ENCODE measurements around the gene BPIFA1. TPM values are rescaled to one million over a fixed set of nuclear protein-coding genes. Genes with fewer than 3 reads are reported as not detected.

Gene BPIFA1
- total RNA-seq, 1 donor from 2014 or later, result not detected

DNA sequence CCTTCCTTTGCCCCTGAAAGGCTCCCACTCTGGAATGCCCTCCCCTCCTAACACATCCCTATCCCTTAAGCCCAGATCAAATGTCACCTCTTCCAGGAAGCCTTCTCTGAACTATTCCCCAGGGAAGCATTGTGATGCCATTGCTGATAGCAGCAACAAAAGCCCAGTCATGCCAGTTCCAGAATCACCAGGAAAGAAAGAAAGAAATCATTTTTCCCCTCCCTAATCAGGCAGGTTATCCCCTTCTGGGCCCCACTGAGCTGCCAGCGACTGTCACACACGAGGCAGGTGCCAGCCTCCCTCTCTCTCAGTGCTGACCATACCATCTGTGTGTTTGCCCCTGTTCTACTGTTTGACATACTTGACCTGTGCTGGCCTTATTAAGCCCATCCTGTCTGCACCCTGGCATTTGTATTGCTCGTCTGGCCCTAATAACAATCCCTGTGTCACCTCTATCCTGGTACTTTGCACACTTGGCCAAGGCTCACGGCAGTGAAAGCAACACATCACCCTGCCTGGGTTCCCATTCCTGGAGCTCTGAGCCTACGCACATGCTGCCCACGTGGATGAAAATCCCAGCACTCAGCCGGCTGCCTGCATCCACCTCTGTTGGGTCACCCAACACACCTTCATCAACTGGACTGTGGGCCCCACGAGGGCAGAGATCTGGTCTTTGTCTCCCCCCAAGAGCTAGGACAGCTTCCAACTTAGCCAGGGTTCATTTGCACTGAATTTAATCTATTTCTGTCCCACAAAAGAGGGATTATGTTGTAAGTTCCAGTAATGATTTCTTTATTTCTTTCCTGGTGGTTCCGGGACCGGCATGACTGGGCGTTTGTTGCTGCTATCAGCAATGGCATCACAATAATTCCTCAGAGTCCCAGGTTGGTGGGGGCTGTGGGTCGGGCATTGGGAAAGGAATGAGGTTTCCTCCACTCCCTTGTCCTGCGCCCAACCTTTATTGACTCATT is 42.0 kb downstream of the BPIFA1 start:
- peak; percentile 13 for ATAC-seq
- no peak for DNase-seq (ENCODE audit: low spot score)

DNA sequence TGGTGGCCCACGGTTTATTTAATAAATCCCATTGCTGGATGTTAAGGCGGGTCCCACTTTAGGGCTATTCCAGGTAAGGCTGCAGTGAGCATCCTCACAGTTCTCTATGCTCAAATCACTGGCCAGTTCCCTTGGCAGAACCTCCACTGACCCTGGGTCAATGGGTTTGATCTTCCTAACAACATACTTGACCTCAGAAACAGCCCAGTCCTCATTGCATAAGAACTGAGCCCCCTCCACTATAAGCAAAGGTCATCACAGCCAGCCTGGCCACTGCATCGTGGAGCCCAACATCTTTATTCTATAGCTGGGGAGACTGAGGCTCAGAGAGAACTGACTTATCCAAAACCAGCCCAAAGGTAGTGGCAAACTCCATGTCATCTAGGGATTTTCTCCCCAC is 42.9 kb downstream of the BPIFA1 start:
- ATAC-seq, result no peak
- DNase-seq (ENCODE audit: low spot score), result no peak

DNA sequence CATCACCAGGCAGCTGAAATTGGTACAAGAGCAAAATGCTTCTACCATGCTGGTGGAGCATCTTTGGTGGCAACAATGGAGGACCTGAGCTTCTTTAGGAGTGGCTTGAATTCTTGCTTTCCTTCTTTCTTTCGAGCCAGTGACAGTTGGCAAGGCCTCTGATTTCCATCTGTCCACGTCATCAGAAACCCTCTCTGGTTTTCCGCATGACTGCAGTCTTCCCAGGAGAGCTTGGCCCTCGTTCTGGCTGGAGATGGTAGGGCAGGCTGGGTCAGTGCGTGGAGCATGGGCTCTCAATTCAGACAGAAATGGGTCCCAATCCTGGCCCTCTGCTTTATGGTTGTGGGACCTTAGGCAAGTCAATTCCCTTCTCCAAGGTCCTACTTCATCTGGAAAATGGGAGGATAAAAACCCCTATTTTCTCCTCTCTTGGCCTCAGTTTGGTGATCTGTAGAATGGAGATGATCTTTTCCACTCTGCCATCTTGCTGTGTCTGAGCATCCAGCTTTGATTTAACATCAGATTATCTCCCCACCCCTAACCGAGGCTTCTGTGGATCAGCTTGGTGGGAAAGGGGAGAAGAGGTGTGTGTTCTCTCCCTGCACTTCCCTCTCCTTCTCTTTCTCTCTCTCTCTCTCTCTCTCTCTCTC is 43.6 kb downstream of the BPIFA1 start:
- ATAC-seq, result no peak
- DNase-seq (ENCODE audit: low spot score), result no peak

DNA sequence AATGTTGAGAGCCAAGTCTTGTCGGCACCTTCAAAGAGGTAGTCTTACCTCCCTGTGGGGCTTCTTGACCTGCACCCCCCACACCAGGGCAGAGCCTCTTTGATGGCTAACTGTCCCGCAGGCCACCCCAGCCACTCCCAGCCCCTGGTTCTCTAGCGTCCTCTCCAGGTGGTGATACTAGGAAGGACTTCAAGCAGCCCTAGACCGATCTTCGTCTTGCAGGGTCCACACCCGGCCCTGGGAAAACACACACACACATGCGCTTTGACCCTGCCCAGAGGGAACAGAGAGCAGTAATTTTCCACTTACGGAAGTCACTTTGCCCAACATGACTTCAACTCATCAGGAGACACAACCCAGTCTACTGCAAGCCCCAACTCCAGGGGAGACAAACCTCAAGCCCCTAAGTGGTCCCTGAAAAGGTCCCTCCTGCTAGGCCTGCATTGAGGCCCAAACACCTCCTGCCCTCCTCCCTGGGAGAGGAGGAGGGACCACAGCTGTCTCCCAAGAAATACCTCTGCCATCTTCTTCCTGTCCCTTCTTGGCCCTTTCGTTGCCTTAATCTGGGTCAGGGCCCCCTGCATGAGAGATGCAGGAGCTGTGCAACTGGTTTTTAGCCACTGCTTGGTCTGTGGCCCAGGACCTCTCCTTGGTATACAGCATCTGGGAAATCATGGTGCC is 44.3 kb downstream of the BPIFA1 start:
- DNase-seq (ENCODE audit: low spot score) (no peak), ATAC-seq (no peak)

DNA sequence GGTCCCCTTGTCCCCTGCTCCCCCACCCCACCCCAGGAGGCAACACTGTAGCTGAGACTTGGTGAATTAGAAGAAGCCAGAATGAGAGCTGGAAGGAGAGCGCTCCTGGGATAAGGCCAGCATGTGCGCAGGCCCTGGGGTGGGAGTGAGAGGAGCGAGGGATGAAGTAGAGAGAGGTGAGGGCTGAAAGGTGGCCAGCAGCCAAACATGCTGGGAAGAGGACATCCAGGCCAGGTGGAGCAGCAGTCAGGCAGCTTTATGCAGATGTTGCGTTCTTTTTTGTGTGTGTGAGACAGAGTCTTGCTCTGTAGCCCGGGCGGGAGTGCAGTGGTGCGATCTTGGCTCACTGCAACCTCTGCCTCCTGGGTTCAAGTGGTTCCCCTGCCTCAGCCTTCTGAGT is 45.0 kb downstream of the BPIFA1 start:
- DNase-seq (ENCODE audit: low spot score), result no peak
- no peak for ATAC-seq

DNA sequence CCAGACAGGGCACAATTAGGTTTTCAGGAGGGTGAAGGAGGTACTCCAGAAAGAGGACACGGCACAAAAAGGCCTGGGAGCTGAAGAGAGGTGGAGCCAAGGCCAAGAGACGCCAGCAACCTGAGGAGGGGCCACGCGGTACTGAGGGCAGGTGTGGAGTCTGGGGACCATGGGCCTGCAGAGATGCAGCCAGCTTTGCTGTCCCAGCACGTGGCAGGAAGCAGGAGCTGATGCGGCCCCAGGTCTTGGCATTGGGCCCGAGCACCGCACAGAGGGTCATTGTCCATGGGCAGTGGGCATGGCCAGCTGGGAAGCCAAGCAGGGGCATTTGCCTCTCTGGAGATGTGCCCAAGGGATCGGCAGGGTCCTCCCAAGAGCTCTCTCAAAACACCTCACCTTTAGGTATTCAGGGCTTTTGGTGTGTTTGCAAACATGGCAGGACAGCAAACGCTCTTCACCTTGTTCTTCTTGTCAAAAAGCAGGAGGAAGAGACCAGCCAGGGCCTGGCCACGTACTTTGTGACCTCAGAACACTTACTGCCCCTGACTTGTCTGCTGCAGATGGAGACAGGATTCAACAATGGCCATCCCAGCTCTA is 45.9 kb downstream of the BPIFA1 start:
- DNase-seq (ENCODE audit: low spot score), result no peak
- no peak for ATAC-seq

DNA sequence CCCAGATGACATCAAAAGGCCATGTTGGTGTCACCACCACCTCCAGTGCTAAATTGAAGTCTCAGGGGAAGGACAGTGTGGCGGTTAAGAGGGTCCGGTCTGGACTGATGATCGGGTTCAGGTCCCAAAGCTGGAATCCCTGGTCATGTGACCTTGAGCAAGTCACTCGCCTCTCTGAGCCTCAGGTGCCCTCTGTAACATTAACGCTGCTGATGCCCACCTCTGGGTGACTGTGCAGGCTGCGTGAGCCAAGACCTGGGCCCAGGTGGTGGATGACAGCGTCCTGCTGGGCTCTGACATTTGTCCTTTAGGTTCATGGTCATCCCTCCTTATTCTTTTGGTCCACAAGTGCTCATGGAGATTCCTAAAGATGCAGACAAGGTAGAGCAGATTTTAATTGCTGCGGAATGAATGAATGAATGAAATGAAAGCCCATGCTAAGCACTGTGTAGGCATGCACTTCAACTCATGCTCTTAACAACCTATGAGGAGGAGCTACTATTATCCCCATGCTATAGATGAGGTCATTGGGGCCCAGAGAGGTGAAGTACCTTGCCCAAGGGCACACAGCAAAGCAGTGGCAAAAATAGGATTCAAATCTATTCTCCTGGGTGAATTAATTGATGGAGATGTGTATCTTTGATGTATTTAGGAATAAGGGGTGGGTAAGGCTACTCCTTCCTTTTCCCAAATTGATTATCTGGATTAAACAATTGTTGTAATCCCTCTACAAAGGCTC is 46.6 kb downstream of the BPIFA1 start:
- DNase-seq (ENCODE audit: low spot score), result no peak
- no peak for ATAC-seq

DNA sequence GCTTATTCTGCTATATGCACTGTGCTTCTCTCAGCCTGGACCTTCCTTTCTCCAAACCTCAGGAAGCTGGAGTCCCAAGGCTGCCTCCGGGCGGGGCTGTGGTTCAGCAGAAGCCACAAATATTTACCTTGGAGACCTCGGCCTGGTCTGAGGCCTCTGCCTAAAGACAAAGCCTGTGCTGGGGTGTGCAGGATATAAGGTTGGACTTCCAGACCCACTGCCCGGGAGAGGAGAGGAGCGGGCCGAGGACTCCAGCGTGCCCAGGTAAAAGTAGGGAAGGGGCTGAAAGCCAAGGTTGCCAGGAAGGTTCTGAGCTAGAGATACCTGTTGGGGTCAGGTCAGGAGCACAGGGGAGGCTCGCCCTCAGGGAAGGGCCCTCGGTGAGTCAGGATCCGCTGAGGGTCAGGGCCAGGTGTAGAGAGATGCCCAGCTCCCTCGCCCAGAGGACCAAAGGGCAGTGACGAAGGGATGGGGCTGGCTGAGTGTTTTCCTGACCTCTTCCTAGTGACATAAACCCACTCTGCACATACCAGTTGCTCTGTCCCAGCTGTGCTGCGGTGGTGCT is 47.3 kb downstream of the BPIFA1 start, which contains the start of gene BPIFB1:
BPIFB1 (plus strand) TSS at position 224 of the 565 bp plus-strand sequence. CDS start 2,860 bp downstream, outside the sequence.
- ATAC-seq (no peak), DNase-seq (ENCODE audit: low spot score) (no peak)

DNA sequence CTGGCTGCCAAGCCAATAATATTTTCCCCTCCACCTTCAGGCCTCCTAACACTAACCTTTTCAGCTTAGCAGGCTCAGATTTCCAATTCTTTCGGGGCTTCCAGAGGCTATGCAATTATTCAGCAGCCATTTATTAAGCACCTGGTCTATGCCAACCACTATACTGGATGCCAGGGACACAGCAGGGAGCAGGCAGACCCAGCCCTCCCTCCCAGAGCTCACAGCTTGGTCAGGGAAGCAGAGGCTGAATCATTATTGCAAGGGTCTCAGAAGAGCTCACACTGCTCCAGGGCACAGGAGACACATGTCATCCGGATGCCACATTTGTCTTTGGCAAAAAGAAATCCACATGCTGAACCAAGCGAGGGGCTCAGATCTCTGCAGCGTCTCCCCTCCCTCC is 48.5 kb downstream of the BPIFA1 start:
- DNase-seq (ENCODE audit: low spot score), result no peak
- no peak for ATAC-seq

DNA sequence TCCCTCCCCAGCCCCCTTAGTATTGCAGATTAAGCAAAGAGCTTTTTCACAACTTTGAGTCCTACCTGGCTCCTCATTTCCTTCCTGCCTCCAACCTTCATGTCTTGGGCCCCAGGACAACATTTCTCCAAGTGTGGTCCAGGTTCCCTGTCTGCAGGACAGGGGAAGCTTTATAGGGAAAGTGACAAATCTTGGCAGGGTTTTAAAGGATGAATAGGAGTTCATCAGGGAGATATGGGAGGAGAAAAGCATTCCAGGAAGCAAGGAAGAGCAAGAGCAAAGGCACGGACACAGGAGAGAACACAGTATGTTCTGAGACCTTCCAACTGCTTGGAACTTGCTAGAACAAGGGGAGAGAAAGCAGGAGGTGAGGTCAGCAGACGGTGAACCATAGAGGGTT is 49.1 kb downstream of the BPIFA1 start:
- no peak for DNase-seq (ENCODE audit: low spot score)
- no peak for ATAC-seq

DNA sequence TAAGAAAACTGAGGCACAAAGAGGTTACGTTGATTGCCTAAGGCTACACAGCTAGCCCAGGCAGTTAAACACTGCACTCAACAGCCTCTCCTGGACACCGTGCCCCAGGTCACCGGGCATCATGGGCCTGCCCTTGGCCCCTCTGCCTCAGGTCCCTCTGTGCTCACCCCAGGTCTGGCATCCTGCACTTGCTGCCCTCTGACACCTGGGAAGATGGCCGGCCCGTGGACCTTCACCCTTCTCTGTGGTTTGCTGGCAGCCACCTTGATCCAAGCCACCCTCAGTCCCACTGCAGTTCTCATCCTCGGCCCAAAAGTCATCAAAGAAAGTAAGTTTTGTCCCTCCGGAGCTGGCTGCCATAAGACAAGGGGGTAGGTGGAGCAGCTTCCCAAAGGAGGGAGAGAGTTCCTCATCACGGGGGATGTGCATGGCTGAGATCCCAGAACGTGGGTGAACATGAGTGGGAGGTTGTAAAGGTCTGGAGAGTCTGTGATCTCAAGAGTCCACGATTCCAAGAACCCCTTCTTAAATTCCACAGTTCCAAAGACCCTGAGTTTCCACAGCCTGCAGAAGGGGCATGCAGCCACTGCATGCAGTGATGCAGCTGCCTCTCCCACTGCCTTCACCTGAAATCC is 50.2 kb downstream of the BPIFA1 start:
- ATAC-seq (no peak), DNase-seq (ENCODE audit: low spot score) (no peak)

DNA sequence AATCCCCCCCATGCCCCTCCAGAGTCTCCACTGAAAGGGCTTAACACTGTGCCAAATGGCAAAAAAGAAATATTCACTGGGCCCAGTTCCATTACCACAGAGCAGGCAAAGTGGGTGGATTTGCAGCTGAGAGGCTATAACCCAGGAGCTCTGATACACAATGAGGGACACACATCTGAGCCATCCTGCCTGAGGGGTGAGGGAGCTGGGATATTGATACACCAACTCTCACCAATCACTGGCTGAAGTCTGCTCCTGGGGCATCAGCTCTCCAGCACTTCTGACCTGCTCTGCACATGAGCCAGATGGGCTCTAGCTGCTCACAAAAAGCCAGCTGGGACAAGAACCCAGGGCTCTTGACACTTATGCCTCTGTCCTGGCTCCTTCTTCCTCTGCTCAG is 52.1 kb downstream of the BPIFA1 start:
- ATAC-seq (no peak), DNase-seq (ENCODE audit: low spot score) (no peak)

DNA sequence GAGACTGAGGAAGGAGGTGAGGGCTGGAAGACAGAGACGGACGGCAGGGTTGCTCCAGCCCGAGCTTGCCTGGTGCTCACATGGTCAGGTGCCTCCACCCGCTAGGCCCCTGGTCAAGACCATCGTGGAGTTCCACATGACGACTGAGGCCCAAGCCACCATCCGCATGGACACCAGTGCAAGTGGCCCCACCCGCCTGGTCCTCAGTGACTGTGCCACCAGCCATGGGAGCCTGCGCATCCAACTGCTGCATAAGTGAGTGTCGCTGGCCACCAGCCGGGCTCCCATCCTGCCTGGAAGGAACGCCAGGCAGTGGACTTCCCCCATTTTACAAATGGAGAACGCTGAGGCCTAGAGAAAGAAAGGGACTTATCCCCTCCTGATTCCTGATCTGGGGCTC is 55.1 kb downstream of the BPIFA1 start:
- ATAC-seq (no peak), DNase-seq (ENCODE audit: low spot score) (no peak)

DNA sequence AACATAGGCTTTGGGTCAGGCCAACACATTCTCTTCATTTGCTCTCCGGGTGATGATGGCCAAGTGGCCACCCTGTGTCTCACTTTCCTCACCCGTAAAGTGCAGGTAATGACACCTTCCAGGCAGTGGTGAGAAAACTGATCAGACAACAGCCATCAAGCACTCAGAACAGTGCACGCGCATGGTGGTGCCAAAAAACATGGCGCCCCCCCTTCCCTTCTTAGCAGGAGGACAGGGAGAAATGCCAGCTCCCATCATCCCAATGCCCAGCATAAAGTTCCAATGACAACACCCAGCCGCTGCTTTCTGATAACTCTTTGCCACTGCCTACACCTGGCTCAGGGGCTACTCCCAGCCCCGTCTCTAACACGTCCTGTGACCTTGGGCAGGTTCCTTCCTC is 55.6 kb downstream of the BPIFA1 start:
- DNase-seq (ENCODE audit: low spot score) (no peak), ATAC-seq (no peak)

DNA sequence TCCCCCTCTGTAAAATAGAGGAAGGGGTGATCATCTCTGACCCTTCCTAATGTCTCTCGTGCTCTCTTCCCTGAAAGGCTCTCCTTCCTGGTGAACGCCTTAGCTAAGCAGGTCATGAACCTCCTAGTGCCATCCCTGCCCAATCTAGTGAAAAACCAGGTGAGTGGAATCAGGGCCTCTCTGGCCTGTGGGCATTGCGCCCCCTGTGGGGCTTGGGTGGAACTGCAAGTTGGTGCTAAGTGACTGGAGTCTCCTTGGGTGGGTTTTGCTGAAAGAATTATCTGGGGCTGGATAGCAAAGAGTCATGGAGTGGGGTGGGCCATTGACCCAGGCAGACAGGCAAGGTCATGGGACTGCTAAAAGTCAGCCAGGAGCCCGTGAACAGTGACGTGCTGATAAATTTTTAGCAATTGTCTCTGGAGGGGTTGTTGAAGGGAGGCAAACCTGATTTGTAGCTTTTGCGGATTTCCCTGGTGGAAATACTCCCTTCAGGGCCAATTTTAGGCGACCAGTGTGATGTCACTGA is 56.1 kb downstream of the BPIFA1 start:
- ATAC-seq (peak; percentile 73), DNase-seq (ENCODE audit: low spot score) (no peak)
